ENCODE measurements around the gene CEACAM18. TPM values are rescaled to one million over a fixed set of nuclear protein-coding genes. Genes with fewer than 3 reads are reported as not detected.

CEACAM18 gene
- total RNA-seq, result not detected

DNA sequence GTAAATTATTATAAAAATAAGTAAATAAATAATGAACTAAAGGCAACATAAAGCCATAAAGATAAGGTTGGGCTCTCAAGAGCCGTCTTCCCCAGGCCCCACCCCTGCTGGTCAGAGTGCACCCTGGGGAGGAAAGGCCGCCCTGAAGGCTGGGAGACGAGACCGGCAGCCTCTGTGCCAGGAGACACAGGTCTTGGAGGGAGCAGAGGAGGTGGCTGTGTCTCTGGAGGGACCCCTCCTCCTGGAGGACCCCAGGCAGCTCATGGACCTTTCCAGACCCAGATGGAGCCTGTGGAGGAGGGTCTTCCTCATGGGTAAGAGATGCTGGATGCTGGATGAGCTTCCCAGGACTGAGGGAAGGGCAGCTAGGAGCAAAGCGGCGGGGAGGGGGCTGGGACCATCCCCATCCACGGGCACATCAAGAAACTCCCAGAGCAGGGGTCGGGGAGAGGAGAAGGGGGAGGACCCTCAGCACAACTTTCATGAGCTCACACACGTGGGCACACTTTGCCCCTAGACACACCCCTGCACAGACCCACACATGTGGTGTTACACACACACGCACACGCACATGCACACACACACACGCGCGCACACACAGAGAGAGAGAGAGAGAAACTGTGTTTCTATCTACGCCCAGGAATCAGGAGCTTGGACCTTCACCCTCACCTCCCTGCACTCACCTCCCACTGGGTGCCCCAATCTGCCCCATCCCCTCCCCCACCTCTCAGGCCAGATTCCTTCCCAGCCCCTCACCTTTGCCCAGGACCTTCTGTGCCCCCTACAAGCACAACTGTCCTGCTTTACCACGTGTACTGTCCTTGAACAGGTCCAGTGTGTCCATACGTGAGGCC lies at the start of gene CEACAM18:
Gene CEACAM18, plus strand, starts transcription at position 159 of the 854 bp plus-strand sequence.
- H3K27ac ChIP-seq (replicated peaks in 1 of 4), result no peak within 1 kb of the TSS
- peaks cover 0 to 68% (median 0%) of the 10 kb centered on the region in 4 donors for H3K27me3 ChIP-seq
- H3K4me1 ChIP-seq, result no peaks in the 10 kb centered on the region
- intact Hi-C loops (cut with DNase I), result loop anchor here (10.0 kb wide), 1 partner anchor 176 kb away; no protein-coding TSS in a partner anchor
- no peaks in the 10 kb centered on the region for H3K36me3 ChIP-seq
- H3K4me3 ChIP-seq, result no peak within 1 kb of the TSS
- 70% methylated on average over 17 of the region's 17 CpGs for WGBS
- TF ChIP-seq EP300 (IDR thresholded peaks at IDR 0.05) (no peak), CTCF (IDR thresholded peaks at IDR 0.05) (no peak), POLR2AphosphoS5 (IDR thresholded peaks at IDR 0.05) (no peak), POLR2A (IDR thresholded peaks at IDR 0.05; ENCODE audit: low read depth) (no peak)
- DNase-seq (ENCODE audit: extremely low spot score), result no peak
- no peaks in the 10 kb centered on the region for H3K9me3 ChIP-seq

GRCh38 chr19:51430221-51430620 lies 48.1 kb upstream of the CEACAM18 start:
- Histone ChIP-seq H3K4me1 (no peaks in the 10 kb centered on the region), H3K9me3 (no peaks in the 10 kb centered on the region), H3K4me3 (no peak overlapping the region), H3K27ac (replicated peaks in 1 of 4) (no peak overlapping the region), H3K27me3 (peaks cover 0 to 33% (median 0%) of the 10 kb centered on the region in 4 donors), H3K36me3 (no peaks in the 10 kb centered on the region)
- intact Hi-C loops (cut with DNase I), result no loop called here
- DNase-seq (ENCODE audit: extremely low spot score), result no peak
- WGBS, result 61% methylated on average over 3 of the region's 3 CpGs
- TF ChIP-seq POLR2AphosphoS5 (IDR thresholded peaks at IDR 0.05), result no peak
- no peak for TF ChIP-seq EP300 (IDR thresholded peaks at IDR 0.05)
- no peak for TF ChIP-seq CTCF (IDR thresholded peaks at IDR 0.05)
- no peak for TF ChIP-seq POLR2A (IDR thresholded peaks at IDR 0.05; ENCODE audit: low read depth)

DNA sequence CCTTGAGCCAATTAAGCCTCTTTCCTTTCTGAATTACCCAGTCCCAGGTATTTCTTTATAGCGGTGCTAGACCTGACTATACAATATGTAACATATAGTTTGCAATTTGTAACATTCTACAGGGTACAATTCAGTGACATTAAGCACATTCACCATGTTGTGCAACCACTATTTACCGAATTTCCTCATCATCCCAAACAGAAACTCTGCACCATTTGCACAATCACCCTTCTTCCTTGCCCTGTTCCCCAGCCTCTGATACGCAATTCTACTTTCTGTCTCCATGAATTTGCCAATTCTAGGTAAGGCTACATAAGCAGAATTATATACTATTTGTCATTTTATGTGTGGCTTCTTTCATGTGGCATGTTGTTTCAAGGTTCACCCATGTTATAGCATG lies 47.2 kb upstream of the CEACAM18 start:
- intact Hi-C loops (cut with DNase I), result no loop called here
- DNase-seq (ENCODE audit: extremely low spot score), result no peak
- Histone ChIP-seq H3K36me3 (no peaks in the 10 kb centered on the region), H3K9me3 (no peaks in the 10 kb centered on the region), H3K4me3 (no peak overlapping the region), H3K27ac (replicated peaks in 1 of 4) (no peak overlapping the region), H3K27me3 (peaks cover 0 to 36% (median 0%) of the 10 kb centered on the region in 4 donors), H3K4me1 (no peaks in the 10 kb centered on the region)
- WGBS, result 60% methylated on average over 3 of the region's 3 CpGs
- TF ChIP-seq EP300 (IDR thresholded peaks at IDR 0.05) (no peak), POLR2AphosphoS5 (IDR thresholded peaks at IDR 0.05) (peak in 1 of 2 donors; percentile 16)

DNA sequence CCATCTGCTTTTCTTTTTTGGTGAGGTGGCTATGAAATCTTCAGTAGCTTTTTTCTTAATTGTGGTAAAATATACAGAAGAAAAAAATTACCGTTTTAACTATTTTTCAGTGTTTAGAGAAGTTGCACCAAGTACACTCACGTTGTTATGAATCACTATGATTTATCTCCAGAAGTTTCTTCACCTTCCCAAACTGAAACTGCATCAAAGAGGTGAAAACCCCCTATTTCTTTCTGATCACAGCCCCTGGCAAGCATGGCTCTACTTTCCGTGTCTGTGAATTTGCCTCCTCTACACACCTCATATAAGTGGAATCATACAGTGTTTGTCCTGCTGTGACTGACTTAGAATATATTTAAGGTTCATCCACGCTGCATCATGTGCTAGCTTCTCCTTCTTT lies 45.3 kb upstream of the CEACAM18 start:
- intact Hi-C loops (cut with DNase I), result no loop called here
- no peak for TF ChIP-seq EP300 (IDR thresholded peaks at IDR 0.05)
- no peak for TF ChIP-seq POLR2A (IDR thresholded peaks at IDR 0.05; ENCODE audit: low read depth)
- TF ChIP-seq CTCF (IDR thresholded peaks at IDR 0.05), result no peak
- no peak for TF ChIP-seq POLR2AphosphoS5 (IDR thresholded peaks at IDR 0.05)
- DNase-seq (ENCODE audit: extremely low spot score), result no peak
- Histone ChIP-seq H3K4me3 (no peak overlapping the region), H3K27me3 (peaks cover 0 to 40% (median 0%) of the 10 kb centered on the region in 4 donors), H3K9me3 (no peaks in the 10 kb centered on the region), H3K36me3 (no peaks in the 10 kb centered on the region), H3K27ac (replicated peaks in 1 of 4) (no peak overlapping the region), H3K4me1 (no peaks in the 10 kb centered on the region)
- 57% methylated on average over 4 of the region's 4 CpGs for WGBS

DNA sequence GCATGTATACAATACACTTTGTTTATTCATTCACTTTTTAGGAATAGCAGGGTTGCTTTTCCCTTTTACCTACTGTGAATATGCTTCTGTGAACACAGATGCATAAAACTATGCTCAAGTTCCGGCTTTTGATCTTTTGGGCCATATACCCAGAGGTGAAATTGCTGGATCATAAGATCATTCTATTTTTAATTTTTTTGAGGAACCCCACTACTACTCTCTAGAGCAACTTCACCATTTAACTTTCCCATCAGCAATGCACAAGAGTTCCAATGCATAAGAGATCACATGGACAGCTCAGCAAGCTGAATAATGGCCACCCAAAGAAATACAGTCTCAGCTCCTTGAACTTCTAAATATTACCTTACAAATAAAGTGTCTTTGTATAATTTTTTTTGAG lies 43.9 kb upstream of the CEACAM18 start:
- 69% methylated on average over 1 of the region's 1 CpG for WGBS
- Histone ChIP-seq H3K27ac (replicated peaks in 1 of 4) (no peak overlapping the region), H3K36me3 (no peaks in the 10 kb centered on the region), H3K27me3 (peaks cover 0 to 55% (median 0%) of the 10 kb centered on the region in 4 donors), H3K9me3 (no peaks in the 10 kb centered on the region), H3K4me1 (no peaks in the 10 kb centered on the region), H3K4me3 (no peak overlapping the region)
- no peak for DNase-seq (ENCODE audit: extremely low spot score)
- intact Hi-C loops (cut with DNase I), result no loop called here
- TF ChIP-seq POLR2A (IDR thresholded peaks at IDR 0.05; ENCODE audit: low read depth), result no peak
